HCT116 (cell line): ENCODE measurements around the gene BCS1L.

ENCODE experiments used
- CEBPB ChIP-seq: IDR thresholded peaks from 2 replicates; pipeline ENCODE4 v1.6.1; 2012; ENCODE audit warnings: low read depth
- EZH2 ChIP-seq: fragments of 200-600 bp; sonication (generic); IDR thresholded peaks from 2 replicates; pipeline ENCODE4 v1.6.1; 2017; ENCODE audit warnings: antibody characterized with exemption, mixed run types
- EZH2phosphoT487 ChIP-seq: fragments of 200-600 bp; IDR thresholded peaks from 2 replicates; pipeline ENCODE4 v1.6.1; 2018; ENCODE audit warnings: antibody characterized with exemption, borderline replicate concordance
- JUND ChIP-seq: IDR thresholded peaks from 2 replicates; pipeline ENCODE4 v1.6.1; 2012
- POLR2A ChIP-seq: IDR thresholded peaks from 2 replicates; pipeline ENCODE4 v1.7.0; 2011; ENCODE audit warnings: borderline replicate concordance; ENCODE audit not compliant: insufficient read depth, insufficient read length; ENCODE audit errors: extremely low read depth
- POLR2AphosphoS5 ChIP-seq: IDR thresholded peaks from 2 replicates; pipeline ENCODE4 v1.6.1; 2011; ENCODE audit warnings: mild to moderate bottlenecking, low read depth, low read length, moderate library complexity
- RAD21 ChIP-seq: IDR thresholded peaks from 2 replicates; pipeline ENCODE4 v1.6.1; 2012; ENCODE audit warnings: low read depth, mild to moderate bottlenecking
- SIN3A ChIP-seq: IDR thresholded peaks from 2 replicates; pipeline ENCODE4 v1.6.1; 2012; ENCODE audit warnings: low read depth
- SP1 ChIP-seq: IDR thresholded peaks from 2 replicates; pipeline ENCODE4 v1.6.1; 2012; ENCODE audit warnings: low read depth
- TCF7L2 ChIP-seq: IDR thresholded peaks from 2 replicates; pipeline ENCODE4 v1.7.0; 2011; ENCODE audit warnings: borderline replicate concordance, inconsistent platforms; ENCODE audit not compliant: insufficient read depth, insufficient read length; ENCODE audit errors: extremely low read depth
- ZNF274 ChIP-seq: fragments of 200-500 bp; sonication (Bioruptor generic); IDR thresholded peaks from 2 replicates; pipeline ENCODE4 v1.6.1; 2014; ENCODE audit warnings: mild to moderate bottlenecking, low read depth, low read length, inconsistent platforms
- TF ChIP-seq, protein P1 (sequence below), 3 experiments: fragments of 200-600 bp in 1 of 3; sonication (generic) in 1 of 3; IDR thresholded peaks in 2 of 3; conservative IDR thresholded peaks in 1 of 3; 2 replicates each; pipeline ENCODE4 v1.5.1; 2012 to 2017; ENCODE audit warnings: low read depth in 2 of 3, low read length in 2 of 3, antibody characterized with exemption in 1 of 3, borderline replicate concordance in 1 of 3, control low read depth in 1 of 3, mild to moderate bottlenecking in 1 of 3, mixed read lengths in 1 of 3, mixed run types in 1 of 3, moderate library complexity in 1 of 3; ENCODE audit not compliant: insufficient read depth in 1 of 3
- TF ChIP-seq, protein P2 (sequence below): IDR thresholded peaks from 2 replicates; pipeline ENCODE4 v1.6.1; 2012
- TF ChIP-seq, protein P3 (sequence below): IDR thresholded peaks from 2 replicates; pipeline ENCODE4 v1.6.1; 2012; ENCODE audit warnings: low read depth

- TF ChIP-seq EZH2, result no peak
- TF ChIP-seq, protein P1, sequence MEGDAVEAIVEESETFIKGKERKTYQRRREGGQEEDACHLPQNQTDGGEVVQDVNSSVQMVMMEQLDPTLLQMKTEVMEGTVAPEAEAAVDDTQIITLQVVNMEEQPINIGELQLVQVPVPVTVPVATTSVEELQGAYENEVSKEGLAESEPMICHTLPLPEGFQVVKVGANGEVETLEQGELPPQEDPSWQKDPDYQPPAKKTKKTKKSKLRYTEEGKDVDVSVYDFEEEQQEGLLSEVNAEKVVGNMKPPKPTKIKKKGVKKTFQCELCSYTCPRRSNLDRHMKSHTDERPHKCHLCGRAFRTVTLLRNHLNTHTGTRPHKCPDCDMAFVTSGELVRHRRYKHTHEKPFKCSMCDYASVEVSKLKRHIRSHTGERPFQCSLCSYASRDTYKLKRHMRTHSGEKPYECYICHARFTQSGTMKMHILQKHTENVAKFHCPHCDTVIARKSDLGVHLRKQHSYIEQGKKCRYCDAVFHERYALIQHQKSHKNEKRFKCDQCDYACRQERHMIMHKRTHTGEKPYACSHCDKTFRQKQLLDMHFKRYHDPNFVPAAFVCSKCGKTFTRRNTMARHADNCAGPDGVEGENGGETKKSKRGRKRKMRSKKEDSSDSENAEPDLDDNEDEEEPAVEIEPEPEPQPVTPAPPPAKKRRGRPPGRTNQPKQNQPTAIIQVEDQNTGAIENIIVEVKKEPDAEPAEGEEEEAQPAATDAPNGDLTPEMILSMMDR (IDR thresholded peaks at IDR 0.05 in 2 of 3, conservative IDR thresholded peaks at IDR 0.05 in 1 of 3; ENCODE audit: borderline replicate concordance in 1 of 3, insufficient read depth in 1 of 3, low read depth in 2 of 3, low read length in 2 of 3), result no peak
- TF ChIP-seq EZH2phosphoT487, result no peak
- no peak for TF ChIP-seq TCF7L2
- no peak for TF ChIP-seq POLR2A
- TF ChIP-seq JUND, result no peak
- no peak for TF ChIP-seq POLR2AphosphoS5
- TF ChIP-seq SIN3A, result no peak
- TF ChIP-seq, protein P2, sequence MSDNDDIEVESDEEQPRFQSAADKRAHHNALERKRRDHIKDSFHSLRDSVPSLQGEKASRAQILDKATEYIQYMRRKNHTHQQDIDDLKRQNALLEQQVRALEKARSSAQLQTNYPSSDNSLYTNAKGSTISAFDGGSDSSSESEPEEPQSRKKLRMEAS, result no peak
- TF ChIP-seq ZNF274, result no peak
- TF ChIP-seq SP1, result no peak
- no peak for TF ChIP-seq CEBPB
- TF ChIP-seq, protein P3, sequence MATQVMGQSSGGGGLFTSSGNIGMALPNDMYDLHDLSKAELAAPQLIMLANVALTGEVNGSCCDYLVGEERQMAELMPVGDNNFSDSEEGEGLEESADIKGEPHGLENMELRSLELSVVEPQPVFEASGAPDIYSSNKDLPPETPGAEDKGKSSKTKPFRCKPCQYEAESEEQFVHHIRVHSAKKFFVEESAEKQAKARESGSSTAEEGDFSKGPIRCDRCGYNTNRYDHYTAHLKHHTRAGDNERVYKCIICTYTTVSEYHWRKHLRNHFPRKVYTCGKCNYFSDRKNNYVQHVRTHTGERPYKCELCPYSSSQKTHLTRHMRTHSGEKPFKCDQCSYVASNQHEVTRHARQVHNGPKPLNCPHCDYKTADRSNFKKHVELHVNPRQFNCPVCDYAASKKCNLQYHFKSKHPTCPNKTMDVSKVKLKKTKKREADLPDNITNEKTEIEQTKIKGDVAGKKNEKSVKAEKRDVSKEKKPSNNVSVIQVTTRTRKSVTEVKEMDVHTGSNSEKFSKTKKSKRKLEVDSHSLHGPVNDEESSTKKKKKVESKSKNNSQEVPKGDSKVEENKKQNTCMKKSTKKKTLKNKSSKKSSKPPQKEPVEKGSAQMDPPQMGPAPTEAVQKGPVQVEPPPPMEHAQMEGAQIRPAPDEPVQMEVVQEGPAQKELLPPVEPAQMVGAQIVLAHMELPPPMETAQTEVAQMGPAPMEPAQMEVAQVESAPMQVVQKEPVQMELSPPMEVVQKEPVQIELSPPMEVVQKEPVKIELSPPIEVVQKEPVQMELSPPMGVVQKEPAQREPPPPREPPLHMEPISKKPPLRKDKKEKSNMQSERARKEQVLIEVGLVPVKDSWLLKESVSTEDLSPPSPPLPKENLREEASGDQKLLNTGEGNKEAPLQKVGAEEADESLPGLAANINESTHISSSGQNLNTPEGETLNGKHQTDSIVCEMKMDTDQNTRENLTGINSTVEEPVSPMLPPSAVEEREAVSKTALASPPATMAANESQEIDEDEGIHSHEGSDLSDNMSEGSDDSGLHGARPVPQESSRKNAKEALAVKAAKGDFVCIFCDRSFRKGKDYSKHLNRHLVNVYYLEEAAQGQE, result no peak
- TF ChIP-seq RAD21, result no peak
Observed at GRCh38 chr2:218708086-218708485, 48.6 kb downstream of the BCS1L start.
